GM12873 (cell line): ENCODE results near the gene GPR183.

ENCODE experiments used
- CTCF ChIP-seq: IDR thresholded peaks from 2 replicates; pipeline ENCODE4 v1.5.1; 2012; ENCODE audit warnings: low read depth, mild to moderate bottlenecking, moderate library complexity, low read length, control low read depth; ENCODE audit not compliant: insufficient read depth; ENCODE audit errors: missing control alignments

The GPR183 gene

GRCh38 chr13:99282264-99283231, 24.7 kb downstream of the GPR183 start:
- TF ChIP-seq CTCF: no peak

- no peak for TF ChIP-seq CTCF
These were observed 25.4 kb downstream of the GPR183 start for GRCh38 chr13:99281811-99282263.

- no peak for TF ChIP-seq CTCF
These were observed 27.0 kb downstream of the GPR183 start for GRCh38 chr13:99280166-99280565.

- TF ChIP-seq CTCF: no peak
These were observed 27.6 kb downstream of the GPR183 start for GRCh38 chr13:99279637-99280036.

GRCh38 chr13:99278843-99279242, 28.4 kb downstream of the GPR183 start:
- no peak for TF ChIP-seq CTCF

- TF ChIP-seq CTCF: no peak
These were observed 29.0 kb downstream of the GPR183 start for GRCh38 chr13:99278200-99278599.

- TF ChIP-seq CTCF: no peak
These were observed 29.6 kb downstream of the GPR183 start for GRCh38 chr13:99277629-99278028.
